ENCODE measurements around the gene CEP41. TPM values are rescaled to one million over a fixed set of nuclear protein-coding genes. Genes with fewer than 3 reads are reported as not detected.
A peak's percentile ranks its signal among the peaks of the same experiment; 100 is the strongest.

Gene CEP41
- total RNA-seq, 1 donor from 2014 or later: 1.6 TPM

GRCh38 chr7:130419658-130420057, 21.2 kb downstream of the CEP41 start:
- peak in 1 of 2 donors; percentile 48 for DNase-seq (ENCODE audit: low read depth in 2 of 2)

GRCh38 chr7:130418306-130418705, 22.5 kb downstream of the CEP41 start:
- no peak for DNase-seq (ENCODE audit: low read depth in 2 of 2)

- no peak for DNase-seq (ENCODE audit: low read depth in 2 of 2)
Observed at GRCh38 chr7:130417213-130417612, 23.6 kb downstream of the CEP41 start.

- DNase-seq (ENCODE audit: low read depth in 2 of 2): no peak
Observed at GRCh38 chr7:130415006-130415405, 25.8 kb downstream of the CEP41 start.

GRCh38 chr7:130413201-130413600, 27.6 kb downstream of the CEP41 start:
- DNase-seq (ENCODE audit: low read depth in 2 of 2): no peak

GRCh38 chr7:130410868-130411541, 29.8 kb downstream of the CEP41 start:
- no peak for DNase-seq (ENCODE audit: low read depth in 2 of 2)

- DNase-seq (ENCODE audit: low read depth in 2 of 2): no peak
Observed at GRCh38 chr7:130409712-130410072, 31.1 kb downstream of the CEP41 start.

GRCh38 chr7:130409067-130409711, 31.6 kb downstream of the CEP41 start:
- DNase-seq (ENCODE audit: low read depth in 2 of 2): peak in 1 of 2 donors; percentile 25

GRCh38 chr7:130405003-130405402, 35.8 kb downstream of the CEP41 start:
- no peak for DNase-seq (ENCODE audit: low read depth in 2 of 2)

GRCh38 chr7:130401578-130401977, 39.2 kb downstream of the CEP41 start:
- DNase-seq (ENCODE audit: low read depth in 2 of 2): no peak

GRCh38 chr7:130401101-130401500, 39.7 kb downstream of the CEP41 start:
- no peak for DNase-seq (ENCODE audit: low read depth in 2 of 2)

GRCh38 chr7:130400120-130400572, 40.7 kb downstream of the CEP41 start:
- peak in 1 of 2 donors; percentile 47 for DNase-seq (ENCODE audit: low read depth in 2 of 2)

- DNase-seq (ENCODE audit: low read depth in 2 of 2): no peak
Observed at GRCh38 chr7:130398526-130399090, 42.2 kb downstream of the CEP41 start.

- no peak for DNase-seq (ENCODE audit: low read depth in 2 of 2)
Observed at GRCh38 chr7:130397758-130398073, 43.1 kb downstream of the CEP41 start.

- DNase-seq (ENCODE audit: low read depth in 2 of 2): peak in 1 of 2 donors; percentile 72
Observed at GRCh38 chr7:130397051-130397757, 43.6 kb downstream of the CEP41 start.

- DNase-seq (ENCODE audit: low read depth in 2 of 2): no peak
Observed at GRCh38 chr7:130396109-130396508, 44.7 kb downstream of the CEP41 start.

- DNase-seq (ENCODE audit: low read depth in 2 of 2): no peak
Observed at GRCh38 chr7:130395421-130395820, 45.4 kb downstream of the CEP41 start.

- DNase-seq (ENCODE audit: low read depth in 2 of 2): no peak
Observed at GRCh38 chr7:130394421-130395195, 46.2 kb downstream of the CEP41 start.

- DNase-seq (ENCODE audit: low read depth in 2 of 2): no peak
Observed at GRCh38 chr7:130393841-130394411, 46.9 kb downstream of the CEP41 start.

- DNase-seq (ENCODE audit: low read depth in 2 of 2): no peak
Observed at GRCh38 chr7:130393101-130393561, 47.7 kb downstream of the CEP41 start.

GRCh38 chr7:130390486-130390885, 50.3 kb downstream of the CEP41 start:
- DNase-seq (ENCODE audit: low read depth in 2 of 2): no peak

Data from lung microvascular endothelial cell (primary cell).